K562 (cell line): ENCODE measurements around the gene ADGRE2.

Source experiments
- EZH2 ChIP-seq: IDR thresholded peaks from 2 replicates; pipeline ENCODE4 v1.6.1; 2012; ENCODE audit warnings: low read depth, mild to moderate bottlenecking, inconsistent platforms, low read length, borderline replicate concordance
- ZNF445 ChIP-seq: fragments of 250-450 bp; sonication (Bioruptor Pico); IDR thresholded peaks from 2 replicates; pipeline ENCODE4 v1.4.0; 2020; ENCODE audit warnings: low read depth, mild to moderate bottlenecking, moderate library complexity
- TF ChIP-seq, protein P1 (sequence below), 3 experiments: IDR thresholded peaks in 2 of 3; conservative IDR thresholded peaks in 1 of 3; 2 replicates each; pipeline ENCODE4 v1.5.1; 2011 to 2012; ENCODE audit warnings: low read length in 3 of 3, mild to moderate bottlenecking in 3 of 3, control low read depth in 2 of 3, improper control_type of control experiment in 1 of 3, inconsistent platforms in 1 of 3, low read depth in 1 of 3, mixed read lengths in 1 of 3, moderate library complexity in 1 of 3; ENCODE audit not compliant: insufficient read depth in 2 of 3

DNA sequence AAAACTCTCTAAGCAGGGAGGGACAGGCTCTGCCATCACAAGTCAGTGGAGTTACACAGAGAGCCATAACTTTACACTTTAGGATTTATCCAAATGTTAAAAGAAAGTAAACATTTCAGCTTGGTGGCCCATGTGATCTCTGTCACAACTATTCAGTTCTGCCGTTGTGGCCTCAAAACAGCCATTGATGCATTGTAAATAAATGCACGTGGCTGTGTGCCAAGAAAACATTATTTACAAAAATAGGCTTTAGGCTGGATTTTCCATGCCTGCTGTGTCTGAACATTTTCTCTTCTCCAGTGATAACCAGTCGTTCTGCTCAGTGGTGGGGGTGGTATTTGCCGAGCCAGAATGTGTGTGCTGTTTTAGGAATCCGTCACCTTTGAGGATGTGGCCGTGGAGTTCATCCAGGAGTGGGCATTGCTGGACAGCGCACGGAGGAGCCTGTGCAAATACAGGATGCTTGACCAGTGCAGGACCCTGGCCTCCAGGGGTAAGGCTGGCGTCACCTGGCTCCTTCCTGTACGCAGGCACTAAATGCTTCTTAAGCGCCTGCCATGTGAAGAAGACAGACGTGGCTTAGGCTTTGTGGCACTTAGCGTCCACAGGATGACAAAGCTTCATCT is 83.6 kb downstream of the ADGRE2 start:
- no peak for TF ChIP-seq ZNF445
- TF ChIP-seq, protein P1, sequence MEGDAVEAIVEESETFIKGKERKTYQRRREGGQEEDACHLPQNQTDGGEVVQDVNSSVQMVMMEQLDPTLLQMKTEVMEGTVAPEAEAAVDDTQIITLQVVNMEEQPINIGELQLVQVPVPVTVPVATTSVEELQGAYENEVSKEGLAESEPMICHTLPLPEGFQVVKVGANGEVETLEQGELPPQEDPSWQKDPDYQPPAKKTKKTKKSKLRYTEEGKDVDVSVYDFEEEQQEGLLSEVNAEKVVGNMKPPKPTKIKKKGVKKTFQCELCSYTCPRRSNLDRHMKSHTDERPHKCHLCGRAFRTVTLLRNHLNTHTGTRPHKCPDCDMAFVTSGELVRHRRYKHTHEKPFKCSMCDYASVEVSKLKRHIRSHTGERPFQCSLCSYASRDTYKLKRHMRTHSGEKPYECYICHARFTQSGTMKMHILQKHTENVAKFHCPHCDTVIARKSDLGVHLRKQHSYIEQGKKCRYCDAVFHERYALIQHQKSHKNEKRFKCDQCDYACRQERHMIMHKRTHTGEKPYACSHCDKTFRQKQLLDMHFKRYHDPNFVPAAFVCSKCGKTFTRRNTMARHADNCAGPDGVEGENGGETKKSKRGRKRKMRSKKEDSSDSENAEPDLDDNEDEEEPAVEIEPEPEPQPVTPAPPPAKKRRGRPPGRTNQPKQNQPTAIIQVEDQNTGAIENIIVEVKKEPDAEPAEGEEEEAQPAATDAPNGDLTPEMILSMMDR (IDR thresholded peaks at IDR 0.05 in 2 of 3, conservative IDR thresholded peaks at IDR 0.05 in 1 of 3; ENCODE audit: insufficient read depth in 2 of 3, low read depth in 1 of 3, low read length in 3 of 3) = no peak
- TF ChIP-seq EZH2 = no peak
